K562 (cell line): ENCODE results near the gene SREBF1. TPM values are rescaled to one million over a fixed set of nuclear protein-coding genes. Genes with fewer than 3 reads are reported as not detected.

ENCODE experiments used
- ATAC-seq: fragments of 200-7000 bp; cut with Tn5 transposase; 3 replicates; pipeline ENCODE4 v1.9.1; 2020; ENCODE audit warnings: moderate library complexity
- BruUV-seq: library from RNA; stranded (reverse); fragments of 400-500 nt; replicated peaks from 2 replicates; lab custom pipeline; 2021; lab: Mats Ljungman, UMichigan
- CTCF ChIA-PET: fragments of 300-600 bp; formaldehyde crosslinking; extraction: SDS; loops from one replicate; lab custom pipeline; 2021; ENCODE audit warnings: low intra/inter-chr PET ratio; lab: Yijun Ruan, JAX
- POLR2A ChIA-PET: fragments of 300-600, 350-650 bp; sonication (Branson Sonifier 250); formaldehyde crosslinking; extraction: SDS; loops from one replicate; lab custom pipeline; 2021; ENCODE audit warnings: antibody characterized with exemption, inconsistent platforms; lab: Yijun Ruan, JAX
- DNase-seq, 4 experiments: peaks; one replicate each; pipeline versions ENCODE4 v3.0.0 to v3.0.0-alpha.2; 2011 to 2018; ENCODE audit warnings: low spot score in 3 of 4, mixed read lengths in 3 of 4; ENCODE audit errors: extremely low read depth in 1 of 4
- FAIRE-seq: peaks from 2 replicates; lab custom pipeline; 2011; peaks lifted over from hg19 to GRCh38; lab: Jason Lieb, UNC
- H2AFZ ChIP-seq: 2 replicates; pipeline ENCODE4 v1.6.0; 2011; ENCODE audit warnings: low read depth, low read length, control low read depth, inconsistent platforms
- H3K27ac ChIP-seq: fragments of 200-600 bp; 3 replicates; pipeline ENCODE4 v1.8.0; 2011; ENCODE audit warnings: low read depth, mild to moderate bottlenecking, control low read depth, inconsistent platforms, low read length, moderate library complexity, mixed read lengths; ENCODE audit errors: extremely low read depth
- H3K27me3 ChIP-seq, 2 experiments: fragments of 300-600 bp in 1 of 2; 2 replicates in 1 of 2; 3 replicates in 1 of 2; pipeline versions ENCODE4 v1.6.0 to v1.8.0; 2011; ENCODE audit warnings: inconsistent platforms in 2 of 2, low read length in 2 of 2, mild to moderate bottlenecking in 1 of 2, mixed read lengths in 1 of 2, moderate library complexity in 1 of 2; ENCODE audit not compliant: control insufficient read depth in 2 of 2, insufficient read depth in 2 of 2
- H3K36me3 ChIP-seq: fragments of 300-600 bp; 3 replicates; pipeline ENCODE4 v1.8.0; 2011; ENCODE audit warnings: mild to moderate bottlenecking, low read length, inconsistent platforms; ENCODE audit not compliant: control insufficient read depth, insufficient read depth
- H3K4me1 ChIP-seq, 2 experiments: fragments of 200-600 bp in 1 of 2; replicated peaks in 1 of 2; 2 replicates in 1 of 2; 3 replicates in 1 of 2; pipeline versions ENCODE4 v1.5.1 to v1.8.0; 2011; ENCODE audit warnings: inconsistent platforms in 2 of 2, low read length in 2 of 2, mild to moderate bottlenecking in 1 of 2, mixed read lengths in 1 of 2, moderate library complexity in 1 of 2; ENCODE audit not compliant: control insufficient read depth in 2 of 2, insufficient read depth in 2 of 2
- H3K4me2 ChIP-seq: 2 replicates; pipeline ENCODE4 v1.6.1; 2011; ENCODE audit warnings: low read length, control low read depth, inconsistent platforms, mixed read lengths; ENCODE audit not compliant: insufficient read depth
- H3K4me3 ChIP-seq: fragments of 200-600 bp; sonication (generic), shearing (Covaris generic); 2 replicates; pipeline ENCODE4 v1.5.1; 2016; ENCODE audit warnings: control low read depth, inconsistent platforms
- H3K79me2 ChIP-seq: fragments of 200-600 bp; 3 replicates; pipeline ENCODE4 v1.8.0; 2011; ENCODE audit warnings: low read length, inconsistent platforms; ENCODE audit not compliant: control insufficient read depth, insufficient read depth
- H3K9ac ChIP-seq, 2 experiments: 2 replicates each; pipeline versions ENCODE4 v1.6.0 to v1.6.1; 2011; ENCODE audit warnings: low read depth in 2 of 2, low read length in 2 of 2, control low read depth in 1 of 2, inconsistent platforms in 1 of 2, mild to moderate bottlenecking in 1 of 2, mixed read lengths in 1 of 2; ENCODE audit not compliant: insufficient read depth in 1 of 2
- H3K9me1 ChIP-seq: one replicate; pipeline ENCODE4 v1.6.0; 2011; ENCODE audit warnings: inconsistent platforms, mild to moderate bottlenecking, low read length, moderate library complexity; ENCODE audit not compliant: control insufficient read depth, insufficient read depth
- H3K9me3 ChIP-seq: replicated peaks from 2 replicates; pipeline ENCODE4 v1.5.1; 2011; ENCODE audit warnings: low read depth, low read length, inconsistent platforms; ENCODE audit not compliant: control insufficient read depth, insufficient read depth
- H4K20me1 ChIP-seq: replicated peaks from 2 replicates; pipeline ENCODE4 v1.6.1; 2011; ENCODE audit warnings: low read length, inconsistent platforms, mixed read lengths; ENCODE audit not compliant: control insufficient read depth, insufficient read depth
- BCOR ChIP-seq: fragments of 450-650 bp; IDR thresholded peaks from 2 replicates; pipeline ENCODE4 v1.6.1; 2016
- MECOM ChIP-seq: fragments of 250-450 bp; sonication (Bioruptor Pico); IDR thresholded peaks from 2 replicates; pipeline ENCODE4 v1.8.0; 2022; ENCODE audit warnings: inconsistent platforms
- NFE2L1 ChIP-seq: fragments of 450-650 bp; IDR thresholded peaks from 2 replicates; pipeline ENCODE4 v1.6.1; 2016; ENCODE audit warnings: missing genetic modification characterization, low read depth, mild to moderate bottlenecking, missing compliant biosample characterization, moderate library complexity, borderline replicate concordance
- STAG1 ChIP-seq: sonication (generic); formaldehyde crosslinking; IDR thresholded peaks from 2 replicates; pipeline ENCODE4 v1.5.0; 2020; ENCODE audit warnings: missing genetic modification reagents, borderline replicate concordance
- ZNF121 ChIP-seq: sonication (generic); formaldehyde crosslinking; conservative IDR thresholded peaks from 2 replicates; pipeline ENCODE4 v1.8.0; 2022; ENCODE audit warnings: missing genetic modification reagents
- ZNF695 ChIP-seq: fragments of 450-650 bp; formaldehyde crosslinking; IDR thresholded peaks from 2 replicates; pipeline ENCODE4 v1.4.0; 2020; ENCODE audit warnings: mild to moderate bottlenecking, moderate library complexity
- WGBS: fragments of 100-300 bp; shearing (Covaris generic); methylation state at CpG from one replicate; pipeline ENCODE4 v1.1.6; 2016; ENCODE audit warnings: low coverage, mixed read lengths; ENCODE audit not compliant: insufficient coverage; ENCODE audit errors: missing lambda C conversion rate; 5-methylcytosine and 5-hydroxymethylcytosine counted together
- in situ Hi-C: fragments of 300-500 bp; cut with MboI; formaldehyde crosslinking; loops from 4 replicates; pipeline ENCODE4 v1.15.0; 2018; ENCODE audit warnings: inconsistent platforms, mixed read lengths
- intact Hi-C: fragments of 100-400 bp; cut with micrococcal nuclease; formaldehyde crosslinking; loops from 2 replicates; pipeline ENCODE4 v1.14.2; 2022
- polyA plus RNA-seq, 8 experiments: library from polyadenylated mRNA; depleted of rRNA in 4 of 8; stranded (reverse) in 5 of 8; unstranded in 3 of 8; fragments of >200 nt; fragmentation: Nextera tagmentation in 2 of 8; fragmentation: Illumina TruSeq in 1 of 8; extraction: Ambion mirVana in 2 of 8; extraction: Trizol in 1 of 8; gene quantifications; 2 replicates each; pipeline versions ENCODE4 v1.2.1 to v1.2.3, GENCODE V29; 2011 to 2014; ENCODE audit warnings: inconsistent platforms in 1 of 8, missing spikeins in 1 of 8
- total RNA-seq, 7 experiments: library from RNA; depleted of rRNA in 6 of 7; stranded (reverse); fragments of >200 nt in 6 of 7; fragmentation: Illumina TruSeq in 2 of 7; extraction: Trizol in 2 of 7; gene quantifications; 2 replicates each; pipeline versions ENCODE4 v1.2.1 to v1.2.3, GENCODE V29; 2011 to 2021; ENCODE audit warnings: low replicate concordance in 1 of 7
- TF ChIP-seq, protein P1 (sequence below), 2 experiments: fragments of 450-650 bp; IDR thresholded peaks; 2 replicates each; pipeline ENCODE4 v1.6.1; 2016; ENCODE audit warnings: mild to moderate bottlenecking in 2 of 2, borderline replicate concordance in 1 of 2, low read depth in 1 of 2, moderate library complexity in 1 of 2
- TF ChIP-seq, protein P2 (sequence below): fragments of 150-350 bp; conservative IDR thresholded peaks from 2 replicates; pipeline ENCODE4 v1.6.1; 2014; ENCODE audit warnings: low read length
- TF ChIP-seq, protein P3 (sequence below): fragments of 450-650 bp; IDR thresholded peaks from 2 replicates; pipeline ENCODE4 v1.6.1; 2016; ENCODE audit warnings: low read depth, mild to moderate bottlenecking, moderate library complexity

SREBF1 gene
- total and polyA plus RNA-seq, 9 of the 15 experiments (the other 6 are each of a cell fraction or from before 2014, with no cell fraction given): 1.6 to 169 (median 69.4) TPM

DNA sequence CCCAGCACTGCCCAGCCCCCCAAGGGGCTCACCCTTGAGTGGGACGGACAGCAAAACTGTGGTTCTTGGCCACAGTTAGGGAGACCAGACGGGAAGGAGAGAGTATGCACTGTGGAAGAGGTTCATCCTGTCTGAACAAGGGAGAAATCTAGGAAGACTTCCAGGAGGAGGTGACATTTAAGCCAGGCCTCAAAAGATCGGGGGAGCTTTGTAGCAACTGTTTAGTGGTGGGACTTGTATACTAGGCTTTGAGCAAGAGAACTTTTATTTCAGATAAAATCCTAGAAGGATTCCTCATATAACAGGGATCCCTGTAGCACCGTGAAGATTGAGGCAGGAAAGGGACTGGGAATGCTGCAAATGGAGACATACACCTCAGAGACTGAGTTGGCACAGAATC lies 30.8 kb downstream of the SREBF1 start:
- Histone ChIP-seq H3K4me1 (peaks cover 0 to 35% of the 10 kb centered on the region in 2 experiments; a peak in 2 of 5 replicates), H2AFZ (no peak overlapping the region), H3K9me1 (no peaks in the 10 kb centered on the region), H4K20me1 (no peaks in the 10 kb centered on the region), H3K27ac (no peak overlapping the region), H3K27me3 (no peaks in the 10 kb centered on the region), H3K9ac (no peak overlapping the region), H3K4me2 (no peak overlapping the region), H3K36me3 (peaks cover 24% of the 10 kb centered on the region; the same call in 2 of the 3 replicates), H3K9me3 (no peaks in the 10 kb centered on the region), H3K4me3 (no peak overlapping the region), H3K79me2 (no peaks in the 10 kb centered on the region)
- DNase-seq: no peak
- ATAC-seq: no peak
- in situ Hi-C loops (no loop called here), intact Hi-C loops (no loop called here)
- 72% methylated on average over 3 of the region's 4 CpGs for WGBS
- FAIRE-seq: no peak
- ChIA-PET POLR2A (interaction anchor here (0.6 to 1.5 kb wide), 6 partner anchors 9 to 36 kb away, joined by 3 to 4 read pairs (median 4); partner anchors contain the start of gene SREBF1), CTCF (no interaction called here)
- BruUV-seq: no TSS peak
- TF ChIP-seq ZNF695: no peak
- TF ChIP-seq ZNF121: no peak
- TF ChIP-seq, protein P1, sequence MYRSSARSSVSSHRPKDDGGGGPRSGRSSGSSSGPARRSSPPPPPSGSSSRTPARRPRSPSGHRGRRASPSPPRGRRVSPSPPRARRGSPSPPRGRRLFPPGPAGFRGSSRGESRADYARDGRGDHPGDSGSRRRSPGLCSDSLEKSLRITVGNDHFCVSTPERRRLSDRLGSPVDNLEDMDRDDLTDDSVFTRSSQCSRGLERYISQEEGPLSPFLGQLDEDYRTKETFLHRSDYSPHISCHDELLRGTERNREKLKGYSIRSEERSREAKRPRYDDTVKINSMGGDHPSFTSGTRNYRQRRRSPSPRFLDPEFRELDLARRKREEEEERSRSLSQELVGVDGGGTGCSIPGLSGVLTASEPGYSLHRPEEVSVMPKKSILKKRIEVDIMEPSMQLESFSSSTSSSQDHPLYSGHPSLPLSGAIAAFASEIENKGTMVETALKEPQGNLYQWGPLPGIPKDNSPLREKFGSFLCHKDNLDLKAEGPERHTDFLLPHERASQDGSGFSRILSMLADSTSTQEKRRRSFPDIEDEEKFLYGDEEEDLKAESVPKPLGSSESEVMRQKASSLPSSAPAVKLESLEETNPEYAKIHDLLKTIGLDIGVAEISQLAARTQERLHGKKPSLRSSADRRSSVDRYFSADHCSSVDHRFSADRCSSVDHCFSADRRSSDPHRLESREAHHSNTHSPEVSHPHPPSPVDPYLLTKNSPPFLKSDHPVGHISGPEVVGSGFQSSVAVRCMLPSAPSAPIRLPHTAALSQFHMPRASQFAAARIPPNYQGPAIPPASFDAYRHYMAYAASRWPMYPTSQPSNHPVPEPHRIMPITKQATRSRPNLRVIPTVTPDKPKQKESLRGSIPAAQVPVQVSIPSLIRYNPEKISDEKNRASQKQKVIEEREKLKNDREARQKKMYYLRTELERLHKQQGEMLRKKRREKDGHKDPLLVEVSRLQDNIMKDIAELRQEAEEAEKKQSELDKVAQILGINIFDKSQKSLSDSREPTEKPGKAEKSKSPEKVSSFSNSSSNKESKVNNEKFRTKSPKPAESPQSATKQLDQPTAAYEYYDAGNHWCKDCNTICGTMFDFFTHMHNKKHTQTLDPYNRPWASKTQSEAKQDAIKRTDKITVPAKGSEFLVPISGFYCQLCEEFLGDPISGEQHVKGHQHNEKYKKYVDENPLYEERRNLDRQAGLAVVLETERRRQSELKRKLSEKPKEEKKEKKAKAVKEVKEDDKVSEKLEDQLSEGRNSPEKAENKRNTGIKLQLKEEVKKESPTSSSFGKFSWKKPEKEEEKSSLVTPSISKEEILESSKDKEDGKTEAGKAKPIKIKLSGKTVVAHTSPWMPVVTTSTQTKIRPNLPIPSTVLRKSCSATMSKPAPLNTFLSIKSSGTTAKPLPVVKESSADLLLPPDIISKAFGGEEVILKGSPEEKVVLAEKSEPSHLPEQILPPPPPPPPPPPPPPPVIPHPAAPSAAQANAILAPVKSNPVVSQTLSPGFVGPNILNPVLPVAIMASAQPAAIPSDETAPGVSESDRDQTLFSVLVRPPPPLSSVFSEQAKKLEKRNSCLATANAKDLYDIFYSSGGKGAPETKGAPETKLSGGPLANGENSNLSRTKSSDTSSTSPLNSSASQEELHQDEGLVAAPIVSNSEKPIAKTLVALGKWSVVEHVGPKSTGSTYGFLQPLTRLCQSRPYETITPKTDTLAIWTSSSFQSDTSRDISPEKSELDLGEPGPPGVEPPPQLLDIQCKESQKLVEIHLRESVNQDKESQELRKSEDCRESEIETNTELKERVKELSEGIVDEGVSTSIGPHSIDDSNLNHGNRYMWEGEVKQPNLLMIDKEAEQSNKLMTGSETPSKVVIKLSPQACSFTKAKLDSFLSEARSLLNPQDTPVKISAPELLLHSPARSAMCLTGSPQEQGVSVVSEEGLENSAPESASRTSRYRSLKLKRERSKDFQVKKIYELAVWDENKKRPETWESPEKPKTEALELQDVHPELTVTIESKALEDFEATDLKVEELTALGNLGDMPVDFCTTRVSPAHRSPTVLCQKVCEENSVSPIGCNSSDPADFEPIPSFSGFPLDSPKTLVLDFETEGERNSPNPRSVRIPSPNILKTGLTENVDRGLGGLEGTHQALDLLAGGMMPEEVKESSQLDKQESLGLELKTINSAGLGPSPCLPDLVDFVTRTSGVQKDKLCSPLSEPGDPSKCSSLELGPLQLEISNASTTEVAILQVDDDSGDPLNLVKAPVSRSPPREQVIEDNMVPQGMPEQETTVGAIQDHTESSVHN (IDR thresholded peaks at IDR 0.05; ENCODE audit: borderline replicate concordance in 1 of 2, low read depth in 1 of 2): no peak
- TF ChIP-seq STAG1 (CRISPR knock-in tag): no peak
- TF ChIP-seq MECOM (CRISPR knock-in tag): no peak
- TF ChIP-seq, protein P2, sequence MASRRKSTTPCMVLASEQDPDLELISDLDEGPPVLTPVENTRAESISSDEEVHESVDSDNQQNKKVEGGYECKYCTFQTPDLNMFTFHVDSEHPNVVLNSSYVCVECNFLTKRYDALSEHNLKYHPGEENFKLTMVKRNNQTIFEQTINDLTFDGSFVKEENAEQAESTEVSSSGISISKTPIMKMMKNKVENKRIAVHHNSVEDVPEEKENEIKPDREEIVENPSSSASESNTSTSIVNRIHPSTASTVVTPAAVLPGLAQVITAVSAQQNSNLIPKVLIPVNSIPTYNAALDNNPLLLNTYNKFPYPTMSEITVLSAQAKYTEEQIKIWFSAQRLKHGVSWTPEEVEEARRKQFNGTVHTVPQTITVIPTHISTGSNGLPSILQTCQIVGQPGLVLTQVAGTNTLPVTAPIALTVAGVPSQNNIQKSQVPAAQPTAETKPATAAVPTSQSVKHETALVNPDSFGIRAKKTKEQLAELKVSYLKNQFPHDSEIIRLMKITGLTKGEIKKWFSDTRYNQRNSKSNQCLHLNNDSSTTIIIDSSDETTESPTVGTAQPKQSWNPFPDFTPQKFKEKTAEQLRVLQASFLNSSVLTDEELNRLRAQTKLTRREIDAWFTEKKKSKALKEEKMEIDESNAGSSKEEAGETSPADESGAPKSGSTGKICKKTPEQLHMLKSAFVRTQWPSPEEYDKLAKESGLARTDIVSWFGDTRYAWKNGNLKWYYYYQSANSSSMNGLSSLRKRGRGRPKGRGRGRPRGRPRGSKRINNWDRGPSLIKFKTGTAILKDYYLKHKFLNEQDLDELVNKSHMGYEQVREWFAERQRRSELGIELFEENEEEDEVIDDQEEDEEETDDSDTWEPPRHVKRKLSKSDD: no peak
- TF ChIP-seq, protein P3, sequence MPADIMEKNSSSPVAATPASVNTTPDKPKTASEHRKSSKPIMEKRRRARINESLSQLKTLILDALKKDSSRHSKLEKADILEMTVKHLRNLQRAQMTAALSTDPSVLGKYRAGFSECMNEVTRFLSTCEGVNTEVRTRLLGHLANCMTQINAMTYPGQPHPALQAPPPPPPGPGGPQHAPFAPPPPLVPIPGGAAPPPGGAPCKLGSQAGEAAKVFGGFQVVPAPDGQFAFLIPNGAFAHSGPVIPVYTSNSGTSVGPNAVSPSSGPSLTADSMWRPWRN: no peak
- TF ChIP-seq NFE2L1 (tag): no peak
- 0 out of 2 replicates have a peak, but pooled peaks have one; percentile 55 for TF ChIP-seq BCOR
